ENCODE measurements around the gene GRK1. TPM values are rescaled to one million over a fixed set of nuclear protein-coding genes. Genes with fewer than 3 reads are reported as not detected.

GRK1 gene
- total and polyA plus RNA-seq, 2 experiments from 2014 or later = 0.17 TPM; not detected in 1

DNA sequence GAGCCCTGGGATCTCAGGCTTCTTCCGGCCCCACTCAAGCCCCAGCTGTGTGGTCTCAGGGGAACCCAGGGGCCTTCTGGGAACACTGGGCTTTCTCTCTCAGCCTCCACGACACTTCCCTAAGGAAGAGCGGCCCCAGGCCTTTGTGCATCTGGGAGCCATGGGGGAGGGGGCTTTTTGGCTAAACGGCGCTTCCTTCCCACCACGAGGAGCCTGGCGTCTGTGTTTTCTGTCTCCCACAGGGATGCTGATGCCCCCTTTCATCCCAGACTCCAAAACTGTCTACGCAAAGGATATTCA, 67.8 kb downstream of the GRK1 start:
- no peak overlapping the region for H3K27ac ChIP-seq
- DNase-seq (ENCODE audit: low spot score) = no peak
- no peaks in the 10 kb centered on the region for H3K36me3 ChIP-seq (replicated peaks; ENCODE audit: insufficient read depth, low read depth)
- H4K20me1 ChIP-seq (ENCODE audit: insufficient read depth, poor library complexity, severe bottlenecking) = no peaks in the 10 kb centered on the region
- no peak overlapping the region for H3K4me3 ChIP-seq
- H3K4me1 ChIP-seq (ENCODE audit: insufficient read depth) = peaks cover 4% of the 10 kb centered on the region
- H3K4me2 ChIP-seq = no peak overlapping the region
- no peaks in the 10 kb centered on the region for H3K79me2 ChIP-seq
- WGBS (ENCODE audit: low lambda C conversion rate, missing lambda C conversion rate) = 81% methylated on average over 8 of the region's 8 CpGs
- no peak overlapping the region for H2AFZ ChIP-seq
- no peaks in the 10 kb centered on the region for H3K9me3 ChIP-seq (ENCODE audit: low read depth)
- no peaks in the 10 kb centered on the region for H3K27me3 ChIP-seq
- H3K9me2 ChIP-seq (replicated peaks; ENCODE audit: insufficient read depth) = no peaks in the 10 kb centered on the region
- TF ChIP-seq EZH2 (IDR thresholded peaks at IDR 0.05; ENCODE audit: borderline replicate concordance) = no peak
- TF ChIP-seq EZH2phosphoT487 (IDR thresholded peaks at IDR 0.05; ENCODE audit: low read depth, severe bottlenecking, unreplicated experiment) = no peak
- no peak for TF ChIP-seq CTCF (IDR thresholded peaks at IDR 0.05; ENCODE audit: poor library complexity)

DNA sequence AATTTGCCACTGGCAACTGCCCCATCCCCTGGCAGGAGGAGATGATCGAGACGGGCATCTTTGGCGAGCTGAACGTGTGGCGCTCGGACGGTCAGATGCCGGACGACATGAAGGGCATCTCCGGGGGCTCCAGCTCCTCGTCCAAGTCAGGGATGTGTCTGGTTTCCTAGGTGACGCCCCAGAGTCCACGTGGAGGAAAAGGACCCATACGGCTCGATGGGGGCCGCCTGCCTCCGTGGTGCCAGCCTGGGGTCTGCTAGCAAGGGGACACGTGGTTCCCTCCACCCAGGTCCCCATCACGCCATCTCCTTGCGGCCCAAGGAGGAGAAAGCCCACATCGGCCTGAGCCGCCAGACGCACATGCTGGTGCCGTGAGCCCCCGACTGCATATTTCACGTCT, 68.2 kb downstream of the GRK1 start:
- Histone ChIP-seq H3K27ac (no peak overlapping the region), H3K79me2 (no peaks in the 10 kb centered on the region), H3K9me2 (replicated peaks; ENCODE audit: insufficient read depth) (no peaks in the 10 kb centered on the region), H3K9me3 (ENCODE audit: low read depth) (no peaks in the 10 kb centered on the region), H3K27me3 (no peaks in the 10 kb centered on the region), H4K20me1 (ENCODE audit: insufficient read depth, poor library complexity, severe bottlenecking) (no peaks in the 10 kb centered on the region), H3K36me3 (replicated peaks; ENCODE audit: insufficient read depth, low read depth) (no peaks in the 10 kb centered on the region), H3K4me2 (no peak overlapping the region), H3K4me1 (ENCODE audit: insufficient read depth) (peaks cover 4% of the 10 kb centered on the region), H2AFZ (no peak overlapping the region), H3K4me3 (no peak overlapping the region)
- no peak for DNase-seq (ENCODE audit: low spot score)
- TF ChIP-seq EZH2phosphoT487 (IDR thresholded peaks at IDR 0.05; ENCODE audit: low read depth, severe bottlenecking, unreplicated experiment) (no peak), CTCF (IDR thresholded peaks at IDR 0.05; ENCODE audit: poor library complexity) (no peak), EZH2 (IDR thresholded peaks at IDR 0.05; ENCODE audit: borderline replicate concordance) (no peak)
- WGBS (ENCODE audit: low lambda C conversion rate, missing lambda C conversion rate) = 91% methylated on average over 24 of the region's 26 CpGs

DNA sequence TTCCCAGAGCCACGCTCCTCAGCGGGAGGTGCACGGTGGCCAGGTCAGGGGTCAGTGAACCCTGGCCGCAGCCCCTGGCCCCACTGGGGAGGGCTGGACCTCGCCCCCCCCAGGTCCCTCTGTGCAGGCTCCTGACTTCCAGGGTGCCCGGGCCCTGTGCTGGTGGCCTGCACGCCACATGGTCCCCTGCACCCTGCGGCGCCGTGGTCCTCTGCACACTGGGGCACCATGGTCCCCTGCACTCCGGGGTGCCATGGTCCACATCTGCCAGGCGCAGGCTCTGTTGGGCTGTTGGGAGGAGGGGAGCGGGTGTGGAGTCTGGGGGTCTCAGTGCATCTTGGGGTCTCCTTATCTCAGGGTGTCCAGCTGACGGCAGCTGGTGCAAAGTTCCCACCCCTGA, 68.7 kb downstream of the GRK1 start:
- Histone ChIP-seq H3K36me3 (replicated peaks; ENCODE audit: insufficient read depth, low read depth) (no peaks in the 10 kb centered on the region), H3K27me3 (no peaks in the 10 kb centered on the region), H3K9me2 (replicated peaks; ENCODE audit: insufficient read depth) (no peaks in the 10 kb centered on the region), H3K27ac (no peak overlapping the region), H4K20me1 (ENCODE audit: insufficient read depth, poor library complexity, severe bottlenecking) (no peaks in the 10 kb centered on the region), H3K4me2 (no peak overlapping the region), H3K79me2 (no peaks in the 10 kb centered on the region), H3K9me3 (ENCODE audit: low read depth) (no peaks in the 10 kb centered on the region), H2AFZ (no peak overlapping the region), H3K4me3 (no peak overlapping the region), H3K4me1 (ENCODE audit: insufficient read depth) (peaks cover 4% of the 10 kb centered on the region)
- 93% methylated on average over 13 of the region's 14 CpGs for WGBS (ENCODE audit: low lambda C conversion rate, missing lambda C conversion rate)
- TF ChIP-seq EZH2phosphoT487 (IDR thresholded peaks at IDR 0.05; ENCODE audit: low read depth, severe bottlenecking, unreplicated experiment) (no peak), EZH2 (IDR thresholded peaks at IDR 0.05; ENCODE audit: borderline replicate concordance) (no peak), CTCF (IDR thresholded peaks at IDR 0.05; ENCODE audit: poor library complexity) (no peak)
- DNase-seq (ENCODE audit: low spot score) = no peak

GRCh38 chr13:113736258-113736731, 69.3 kb downstream of the GRK1 start:
- Histone ChIP-seq H3K4me2 (no peak overlapping the region), H3K4me3 (no peak overlapping the region), H3K9me2 (replicated peaks; ENCODE audit: insufficient read depth) (no peaks in the 10 kb centered on the region), H3K79me2 (no peaks in the 10 kb centered on the region), H3K36me3 (replicated peaks; ENCODE audit: insufficient read depth, low read depth) (no peaks in the 10 kb centered on the region), H2AFZ (no peak overlapping the region), H4K20me1 (ENCODE audit: insufficient read depth, poor library complexity, severe bottlenecking) (no peaks in the 10 kb centered on the region), H3K27ac (no peak overlapping the region), H3K27me3 (no peaks in the 10 kb centered on the region), H3K4me1 (ENCODE audit: insufficient read depth) (peaks cover 4% of the 10 kb centered on the region), H3K9me3 (ENCODE audit: low read depth) (no peaks in the 10 kb centered on the region)
- DNase-seq (ENCODE audit: low spot score) = no peak
- WGBS (ENCODE audit: low lambda C conversion rate, missing lambda C conversion rate) = 78% methylated on average over 10 of the region's 10 CpGs
- TF ChIP-seq CTCF (IDR thresholded peaks at IDR 0.05; ENCODE audit: poor library complexity) = no peak

Measured in hepatocyte (in vitro differentiated cells).